Breast epithelium (tissue), 3 donors: Measurements from ENCODE around the gene CELF1.

Experiments
- POLR2A ChIP-seq: fragments of 450-650 bp; IDR thresholded peaks from one replicate; pipeline ENCODE4 v1.6.1; 2016; ENCODE audit warnings: antibody characterized with exemption, mild to moderate bottlenecking, moderate library complexity
- POLR2AphosphoS5 ChIP-seq, 3 donors: sonication (generic); formaldehyde crosslinking; IDR thresholded peaks; one replicate each; pipeline ENCODE4 v1.6.1; 2017; ENCODE audit warnings: antibody characterized with exemption in 3 of 3

GRCh38 chr11:47460571-47461235 is 92.2 kb downstream of the CELF1 start:
- TF ChIP-seq POLR2A (no peak), POLR2AphosphoS5 (IDR thresholded peaks at IDR 0.05) (no peak)
